Caki2 (cell line): ENCODE measurements around the gene AQP6. TPM values are rescaled to one million over a fixed set of nuclear protein-coding genes. Genes with fewer than 3 reads are reported as not detected.

Source experiments
- DNase-seq: peaks from one replicate; pipeline ENCODE4 v3.0.0-alpha.2; 2015; ENCODE audit warnings: low read depth
- in situ Hi-C: cut with HindIII; loops from 2 replicates; pipeline ENCODE4 v1.10.0; 2016; ENCODE audit warnings: low sequenced_read_pairs, low pct_unique_long_range_greater_than_20kb, mixed read lengths
- total RNA-seq: library from RNA; depleted of rRNA; stranded (reverse); fragments of >200 nt; shearing (Covaris generic); gene quantifications from 2 replicates; pipeline ENCODE4 v1.2.3, GENCODE V29; 2014; ENCODE audit warnings: low replicate concordance

Gene AQP6
- total RNA-seq, 1 experiment from 2014 or later, result not detected

GRCh38 chr12:49964849-49965624 lies 7.7 kb upstream of the AQP6 start:
- DNase-seq, result no peak
- in situ Hi-C loops, result loop anchor here (10.0 to 25.0 kb wide), 2 partner anchors 97 to 190 kb away; partner anchors contain the start of gene ASIC1

DNA sequence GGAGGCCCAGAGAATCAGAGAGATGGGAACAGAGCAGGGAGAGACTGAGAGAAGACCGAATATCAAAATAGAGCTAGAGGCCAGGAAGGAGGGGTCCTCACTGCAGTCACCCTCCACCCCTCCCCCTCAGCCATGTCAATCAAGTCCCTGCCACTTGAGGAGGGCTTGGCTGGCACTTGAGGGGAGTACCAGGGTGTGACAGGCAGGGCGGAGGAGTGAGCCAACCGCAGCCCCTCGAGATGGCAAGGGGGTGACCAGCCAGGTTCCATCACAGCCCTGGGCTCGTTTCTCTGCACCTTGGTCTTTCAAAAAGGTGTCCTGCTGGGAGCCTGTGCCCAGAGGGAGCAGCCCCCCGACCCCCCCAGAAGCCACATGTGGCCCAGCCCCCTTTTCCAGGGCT lies 6.9 kb upstream of the AQP6 start:
- DNase-seq, result no peak
- in situ Hi-C loops, result loop anchor here (10.0 to 25.0 kb wide), 2 partner anchors 96 to 189 kb away; partner anchors contain the start of gene ASIC1

GRCh38 chr12:49966511-49967041 lies 6.2 kb upstream of the AQP6 start:
- DNase-seq, result no peak
- in situ Hi-C loops, result loop anchor here (10.0 to 25.0 kb wide), 2 partner anchors 96 to 188 kb away; partner anchors contain the start of gene ASIC1

GRCh38 chr12:49967042-49967776 lies 5.5 kb upstream of the AQP6 start:
- in situ Hi-C loops, result loop anchor here (10.0 to 25.0 kb wide), 2 partner anchors 95 to 188 kb away; partner anchors contain the start of gene ASIC1
- DNase-seq, result peak; percentile 87

GRCh38 chr12:49967777-49968250 lies 4.9 kb upstream of the AQP6 start:
- DNase-seq, result no peak
- in situ Hi-C loops, result loop anchor here (10.0 to 25.0 kb wide), 2 partner anchors 94 to 187 kb away; partner anchors contain the start of gene ASIC1

DNA sequence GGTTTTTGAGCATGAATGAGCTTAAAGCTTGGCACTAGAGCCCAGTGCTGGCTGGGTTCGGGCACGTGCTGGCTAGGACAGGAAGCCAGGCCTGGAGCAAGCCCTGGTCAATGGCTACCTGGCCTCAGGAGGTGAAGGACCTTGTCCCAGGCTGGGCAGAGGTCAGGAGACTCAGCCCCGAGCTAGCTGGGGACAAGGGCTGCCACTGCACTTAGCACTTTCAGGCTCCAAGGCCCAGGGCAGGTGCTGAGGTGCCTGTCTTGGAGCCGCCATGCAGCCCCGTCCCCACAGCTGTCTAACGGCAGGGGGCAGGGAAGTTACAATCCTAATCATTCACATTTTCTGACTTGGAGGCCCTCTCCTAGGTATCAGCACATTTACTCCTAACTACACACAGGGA lies 4.3 kb upstream of the AQP6 start:
- in situ Hi-C loops, result loop anchor here (10.0 to 25.0 kb wide), 2 partner anchors 94 to 186 kb away; partner anchors contain the start of gene ASIC1
- DNase-seq, result no peak

GRCh38 chr12:49969027-49969426 lies 3.7 kb upstream of the AQP6 start:
- DNase-seq, result no peak
- in situ Hi-C loops, result loop anchor here (10.0 to 25.0 kb wide), 2 partner anchors 93 to 186 kb away; partner anchors contain the start of gene ASIC1

DNA sequence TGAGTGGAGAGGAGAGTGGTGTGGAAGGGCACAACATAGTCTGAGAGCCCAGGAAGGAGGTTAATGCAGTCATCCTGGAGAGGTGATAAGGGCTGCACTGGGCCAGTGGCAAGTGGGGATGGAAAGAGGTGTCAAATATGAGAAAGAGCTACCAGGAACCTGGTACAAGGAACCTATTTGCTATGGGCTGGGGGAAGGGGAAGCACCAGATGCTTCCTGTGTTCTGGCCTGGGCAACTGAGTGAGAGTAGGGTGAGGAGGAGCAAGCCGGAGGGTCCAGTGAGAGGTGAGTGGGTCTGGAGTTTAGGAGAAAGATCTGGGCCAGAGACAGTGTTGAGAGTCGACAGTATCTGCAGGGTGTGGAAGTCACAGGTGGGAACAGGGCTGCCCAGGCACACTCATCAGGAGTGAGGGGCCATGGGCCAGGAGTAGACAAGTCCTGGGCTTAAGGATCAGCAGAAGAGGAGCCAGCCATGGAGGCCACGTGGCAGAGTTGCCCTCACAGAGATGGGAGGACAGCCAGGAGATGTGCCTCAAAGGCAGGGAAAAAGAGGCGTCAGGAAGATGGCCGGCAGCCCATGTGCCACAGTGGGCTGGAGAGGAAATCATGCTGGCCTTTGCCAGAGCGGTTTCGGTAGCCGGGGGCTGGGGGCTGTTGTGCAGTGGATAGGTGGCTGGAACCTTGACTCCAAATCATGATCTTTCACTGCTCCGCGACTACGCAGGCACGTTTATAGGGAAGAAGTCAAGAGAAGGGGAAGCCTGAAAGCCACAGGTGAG lies 2.9 kb upstream of the AQP6 start:
- no peak for DNase-seq
- in situ Hi-C loops, result loop anchor here (10.0 to 25.0 kb wide), 2 partner anchors 92 to 185 kb away; partner anchors contain the start of gene ASIC1

- DNase-seq, result no peak
- in situ Hi-C loops, result loop anchor here (25.0 kb wide), 1 partner anchor 92 kb away; the partner anchor contains the start of gene ASIC1
These were observed 2.1 kb upstream of the AQP6 start for GRCh38 chr12:49970658-49971057.

GRCh38 chr12:49971141-49971540 lies 1.6 kb upstream of the AQP6 start:
- DNase-seq, result no peak
- in situ Hi-C loops, result loop anchor here (25.0 kb wide), 1 partner anchor 91 kb away; the partner anchor contains the start of gene ASIC1

DNA sequence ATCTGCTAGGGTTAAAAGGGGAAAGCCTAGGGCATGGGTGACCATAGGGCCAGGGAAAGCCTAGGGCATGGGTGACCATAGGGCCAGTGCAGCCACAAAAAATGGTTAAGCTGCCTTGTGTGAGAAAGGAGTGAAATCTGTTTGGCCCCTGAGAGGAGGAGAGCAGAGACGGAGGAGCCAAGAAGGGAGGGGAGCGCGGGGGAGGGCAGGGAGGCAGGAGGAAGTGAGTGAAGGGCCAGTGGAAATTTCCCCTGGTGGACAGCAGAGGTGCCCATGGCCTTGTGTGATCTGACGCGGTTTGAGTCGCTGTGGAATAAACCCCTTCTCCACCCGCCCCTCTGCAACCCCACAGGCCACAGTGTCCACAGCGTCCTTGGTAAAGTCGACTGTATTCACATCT lies 618 bp upstream of the AQP6 start:
- DNase-seq, result no peak
- in situ Hi-C loops, result loop anchor here (25.0 kb wide), 1 partner anchor 90 kb away; the partner anchor contains the start of gene ASIC1

GRCh38 chr12:49973361-49973830 lies 649 bp downstream of the AQP6 start:
- DNase-seq, result no peak
- in situ Hi-C loops, result loop anchor here (25.0 kb wide), 1 partner anchor 89 kb away; the partner anchor contains the start of gene ASIC1

- no peak for DNase-seq
- in situ Hi-C loops, result loop anchor here (25.0 kb wide), 1 partner anchor 88 kb away; the partner anchor contains the start of gene ASIC1
These were observed 1.5 kb downstream of the AQP6 start for GRCh38 chr12:49974231-49974675.

DNA sequence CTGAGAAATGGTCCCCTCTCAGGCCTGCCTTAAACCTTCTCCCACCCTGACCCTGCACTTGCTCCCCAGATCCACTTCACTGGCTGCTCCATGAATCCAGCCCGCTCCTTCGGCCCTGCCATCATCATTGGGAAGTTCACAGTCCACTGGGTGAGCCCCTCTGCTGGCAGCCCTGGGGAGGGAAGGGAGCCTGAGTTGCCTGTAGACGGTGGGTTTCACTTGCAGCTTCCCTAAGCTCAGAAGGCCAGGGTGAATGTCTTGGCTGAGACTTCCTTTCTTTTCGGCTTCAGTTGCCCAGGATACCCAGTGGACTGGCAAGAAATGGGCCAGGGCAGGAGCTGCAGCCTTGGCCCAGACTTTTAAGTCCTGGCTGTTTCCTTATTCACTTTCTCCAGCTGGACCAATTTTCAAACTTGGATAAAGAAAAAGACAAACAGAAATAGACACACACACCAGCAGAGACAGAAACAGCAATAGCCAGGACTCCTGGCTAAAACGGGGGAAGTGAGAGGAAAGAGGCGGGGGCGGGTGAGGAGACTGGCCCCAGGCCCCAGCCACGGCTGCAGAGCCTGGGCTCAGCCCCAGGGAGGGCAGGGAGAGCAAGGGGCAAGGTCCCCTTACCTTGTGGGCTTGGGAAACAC lies 2.0 kb downstream of the AQP6 start:
- in situ Hi-C loops, result loop anchor here (25.0 kb wide), 1 partner anchor 88 kb away; the partner anchor contains the start of gene ASIC1
- DNase-seq, result no peak

- in situ Hi-C loops, result no loop called here
- DNase-seq, result no peak
These were observed 2.6 kb downstream of the AQP6 start for GRCh38 chr12:49975318-49975761.

- in situ Hi-C loops, result no loop called here
- no peak for DNase-seq
These were observed 3.8 kb downstream of the AQP6 start for GRCh38 chr12:49976557-49976956.

DNA sequence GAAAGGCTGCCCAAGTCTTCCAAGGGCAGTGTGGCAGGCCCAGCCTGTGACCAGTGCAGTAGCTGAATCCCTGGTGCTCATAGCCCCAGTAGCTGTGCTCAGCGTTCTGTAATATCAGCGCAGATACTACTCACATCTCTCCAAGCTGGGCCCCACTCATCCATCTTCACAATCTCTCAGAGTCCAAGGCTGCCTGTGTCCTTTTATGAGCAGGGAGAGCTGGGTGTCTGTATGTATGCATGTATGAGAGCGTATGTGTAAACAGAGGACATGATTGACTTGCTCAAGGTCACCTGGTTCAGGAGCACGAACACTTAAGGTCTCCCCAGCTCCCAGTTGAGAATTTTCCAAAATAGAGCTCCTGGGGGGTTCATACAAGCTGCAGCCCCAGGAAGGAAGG lies 5.4 kb downstream of the AQP6 start:
- in situ Hi-C loops, result no loop called here
- DNase-seq, result no peak
